OCI-LY1 (cell line): ENCODE measurements around the gene SMOC2.

Source experiments
- H2AFZ ChIP-seq: fragments of 200-600 bp; sonication (generic), shearing (Covaris generic); 2 replicates; pipeline ENCODE4 v1.6.0; 2014; ENCODE audit warnings: antibody characterized with exemption, mild to moderate bottlenecking, low read length
- H3F3A ChIP-seq: fragments of 200-600 bp; sonication (generic), shearing (Covaris generic); 2 replicates; pipeline ENCODE4 v1.6.0; 2014; ENCODE audit warnings: mild to moderate bottlenecking, antibody characterized with exemption, low read length, moderate library complexity; ENCODE audit not compliant: insufficient read depth
- H3K27ac ChIP-seq: fragments of 200-600 bp; sonication (generic); 2 replicates; pipeline ENCODE4 v1.5.1; 2014; ENCODE audit warnings: low read length, mixed run types, mild to moderate bottlenecking, low read depth; ENCODE audit not compliant: poor library complexity, severe bottlenecking
- H3K27me3 ChIP-seq: fragments of 200-600 bp; sonication (generic); 2 replicates; pipeline ENCODE4 v1.6.0; 2014; ENCODE audit warnings: antibody characterized with exemption, mild to moderate bottlenecking, low read length, moderate library complexity; ENCODE audit not compliant: insufficient read depth
- H3K36me3 ChIP-seq: fragments of 200-600 bp; sonication (generic); 2 replicates; pipeline ENCODE4 v1.6.1; 2014; ENCODE audit warnings: mild to moderate bottlenecking, antibody characterized with exemption, low read length, moderate library complexity, mixed read lengths; ENCODE audit not compliant: insufficient read depth
- H3K4me1 ChIP-seq: fragments of 200-600 bp; sonication (generic); 2 replicates; pipeline ENCODE4 v1.5.1; 2014; ENCODE audit warnings: mild to moderate bottlenecking, low read length, moderate library complexity; ENCODE audit not compliant: insufficient read depth, severe bottlenecking
- H3K4me2 ChIP-seq: fragments of 200-600 bp; sonication (generic), shearing (Covaris generic); 2 replicates; pipeline ENCODE4 v1.6.1; 2014; ENCODE audit warnings: low read length
- H3K4me3 ChIP-seq: fragments of 200-600 bp; sonication (generic); 2 replicates; pipeline ENCODE4 v1.5.1; 2014; ENCODE audit warnings: low read length, low read depth, mild to moderate bottlenecking, mixed read lengths; ENCODE audit not compliant: poor library complexity, severe bottlenecking
- H3K79me2 ChIP-seq: fragments of 200-600 bp; shearing (Covaris generic); 2 replicates; pipeline ENCODE4 v1.6.1; 2016; ENCODE audit warnings: mixed run types, low read length, mixed read lengths; ENCODE audit not compliant: insufficient read depth
- H3K9ac ChIP-seq: fragments of 200-600 bp; sonication (generic), shearing (Covaris generic); 2 replicates; pipeline ENCODE4 v1.6.1; 2014; ENCODE audit warnings: mild to moderate bottlenecking, low read length, mixed read lengths
- H3K9me2 ChIP-seq: fragments of 200-600 bp; sonication (generic), shearing (Covaris generic); 2 replicates; pipeline ENCODE4 v1.6.1; 2014; ENCODE audit warnings: low read depth, mild to moderate bottlenecking, low read length, mixed read lengths
- H3K9me3 ChIP-seq: fragments of 200-600 bp; shearing (Covaris generic); 2 replicates; pipeline ENCODE4 v1.6.1; 2014; ENCODE audit warnings: low read length, mixed read lengths
- H4K20me1 ChIP-seq: fragments of 200-600 bp; sonication (generic), shearing (Covaris generic); 2 replicates; pipeline ENCODE4 v1.6.0; 2016; ENCODE audit warnings: mild to moderate bottlenecking, low read length; ENCODE audit not compliant: insufficient read depth
- CTCF ChIP-seq: fragments of 200-600 bp; sonication (generic), shearing (Covaris generic); IDR thresholded peaks from 2 replicates; pipeline ENCODE4 v1.5.1; 2017; ENCODE audit warnings: mild to moderate bottlenecking, antibody characterized with exemption, low read length, moderate library complexity, mixed read lengths
- EZH2 ChIP-seq: fragments of 200-600 bp; sonication (generic), shearing (Covaris generic); IDR thresholded peaks from 2 replicates; pipeline ENCODE4 v1.8.0; 2017; ENCODE audit warnings: borderline replicate concordance, mixed run types, mild to moderate bottlenecking, antibody characterized with exemption, low read length, moderate library complexity, mixed read lengths

Gene SMOC2

GRCh38 chr6:168514216-168514615 lies 73.2 kb downstream of the SMOC2 start:
- H2AFZ ChIP-seq = no peak overlapping the region
- no peak overlapping the region for H3K9ac ChIP-seq
- H4K20me1 ChIP-seq = no peaks in the 10 kb centered on the region
- no peaks in the 10 kb centered on the region for H3K9me2 ChIP-seq
- no peaks in the 10 kb centered on the region for H3F3A ChIP-seq
- H3K9me3 ChIP-seq = no peaks in the 10 kb centered on the region
- H3K27me3 ChIP-seq = no peaks in the 10 kb centered on the region
- H3K4me3 ChIP-seq = no peak overlapping the region
- no peak overlapping the region for H3K4me2 ChIP-seq
- TF ChIP-seq CTCF (no peak), EZH2 (no peak)
- no peaks in the 10 kb centered on the region for H3K4me1 ChIP-seq
- no peaks in the 10 kb centered on the region for H3K36me3 ChIP-seq
- H3K27ac ChIP-seq = no peak overlapping the region
- H3K79me2 ChIP-seq = no peaks in the 10 kb centered on the region

GRCh38 chr6:168515376-168515775 lies 74.4 kb downstream of the SMOC2 start:
- Histone ChIP-seq H3K27me3 (no peaks in the 10 kb centered on the region), H3K9ac (no peak overlapping the region), H3K9me3 (no peaks in the 10 kb centered on the region), H3K4me3 (no peak overlapping the region), H3K9me2 (no peaks in the 10 kb centered on the region), H3F3A (no peaks in the 10 kb centered on the region), H4K20me1 (no peaks in the 10 kb centered on the region), H3K36me3 (no peaks in the 10 kb centered on the region), H3K79me2 (no peaks in the 10 kb centered on the region), H2AFZ (no peak overlapping the region), H3K4me2 (no peak overlapping the region), H3K27ac (no peak overlapping the region), H3K4me1 (no peaks in the 10 kb centered on the region)
- TF ChIP-seq EZH2 (no peak), CTCF (no peak)

GRCh38 chr6:168516944-168517741 lies 76.2 kb downstream of the SMOC2 start:
- no peaks in the 10 kb centered on the region for H3K9me2 ChIP-seq
- H3K27ac ChIP-seq = no peak overlapping the region
- TF ChIP-seq EZH2 (no peak), CTCF (no peak)
- H3K9me3 ChIP-seq = no peaks in the 10 kb centered on the region
- no peaks in the 10 kb centered on the region for H3F3A ChIP-seq
- H3K4me1 ChIP-seq = no peaks in the 10 kb centered on the region
- H2AFZ ChIP-seq = no peak overlapping the region
- H3K36me3 ChIP-seq = no peaks in the 10 kb centered on the region
- H3K79me2 ChIP-seq = no peaks in the 10 kb centered on the region
- H4K20me1 ChIP-seq = no peaks in the 10 kb centered on the region
- H3K4me3 ChIP-seq = no peak overlapping the region
- no peak overlapping the region for H3K4me2 ChIP-seq
- H3K27me3 ChIP-seq = no peaks in the 10 kb centered on the region
- H3K9ac ChIP-seq = no peak overlapping the region
